HepG2 (cell line): ENCODE data around the gene CCDC124. TPM values are rescaled to one million over a fixed set of nuclear protein-coding genes. Genes with fewer than 3 reads are reported as not detected.
A peak's percentile ranks its signal among the peaks of the same experiment; 100 is the strongest.

Source experiments
- ATAC-seq: fragments of 200-7000 bp; cut with Tn5 transposase; 3 replicates; pipeline ENCODE4 v1.9.1; 2020; ENCODE audit warnings: mild to moderate bottlenecking, moderate library complexity
- BruUV-seq: library from RNA; stranded (reverse); fragments of 400-500 nt; replicated peaks from 2 replicates; lab custom pipeline; 2021; lab: Mats Ljungman, UMichigan
- CTCF ChIA-PET: fragments of 300-600 bp; formaldehyde crosslinking; extraction: SDS; loops from one replicate; lab custom pipeline; 2021; ENCODE audit warnings: low total read pairs, inconsistent platforms, low intra/inter-chr PET ratio; lab: Yijun Ruan, JAX
- POLR2A ChIA-PET: fragments of 350-600 bp; sonication (Branson Sonifier 250); formaldehyde crosslinking; loops from one replicate; lab custom pipeline; 2020; ENCODE audit warnings: antibody characterized with exemption, inconsistent platforms; lab: Yijun Ruan, JAX
- DNase-seq: peaks from one replicate; pipeline ENCODE4 v3.0.0-alpha.2; 2015; ENCODE audit warnings: low spot score
- FAIRE-seq: peaks from 3 replicates; lab custom pipeline; 2011; peaks lifted over from hg19 to GRCh38; lab: Jason Lieb, UNC
- H2AFZ ChIP-seq: one replicate; pipeline ENCODE4 v1.6.1; 2011; ENCODE audit warnings: low read length, inconsistent platforms
- H3K27ac ChIP-seq: fragments of 300-600 bp; 3 replicates; pipeline ENCODE4 v1.8.0; 2011; ENCODE audit warnings: mixed run types, mild to moderate bottlenecking, mixed read lengths, low read length, inconsistent platforms; ENCODE audit not compliant: insufficient read depth; ENCODE audit errors: extremely low read length
- H3K27me3 ChIP-seq, 2 experiments: fragments of 200-600 bp in 1 of 2; 2 replicates in 1 of 2; 3 replicates in 1 of 2; pipeline versions ENCODE4 v1.6.0 to v1.8.0; 2011; ENCODE audit warnings: low read length in 2 of 2, mild to moderate bottlenecking in 2 of 2, moderate library complexity in 2 of 2, inconsistent platforms in 1 of 2; ENCODE audit not compliant: insufficient read depth in 2 of 2, control insufficient read depth in 1 of 2
- H3K36me3 ChIP-seq, 2 experiments: fragments of 200-600 bp in 1 of 2; replicated peaks in 1 of 2; 2 replicates in 1 of 2; 3 replicates in 1 of 2; pipeline versions ENCODE4 v1.5.1 to v1.8.0; 2011; ENCODE audit warnings: low read length in 2 of 2, inconsistent platforms in 1 of 2; ENCODE audit not compliant: insufficient read depth in 2 of 2, control insufficient read depth in 1 of 2
- H3K4me1 ChIP-seq: 2 replicates; pipeline ENCODE4 v1.5.1; 2012; ENCODE audit warnings: low read length, inconsistent platforms; ENCODE audit not compliant: insufficient read depth
- H3K4me2 ChIP-seq: 2 replicates; pipeline ENCODE4 v1.6.0; 2011; ENCODE audit warnings: low read depth, low read length, inconsistent platforms
- H3K4me3 ChIP-seq, 3 experiments: fragments of 200-600 bp in 1 of 3; sonication (generic), shearing (Covaris generic) in 1 of 3; replicated peaks in 1 of 3; 2 replicates each; pipeline ENCODE4 v1.5.1; 2011 to 2016; ENCODE audit warnings: low read length in 3 of 3, inconsistent platforms in 2 of 3, low read depth in 2 of 3, mild to moderate bottlenecking in 2 of 3, control low read depth in 1 of 3, mixed read lengths in 1 of 3; ENCODE audit not compliant: insufficient read depth in 1 of 3
- H3K79me2 ChIP-seq: one replicate; pipeline ENCODE4 v1.6.1; 2011; ENCODE audit warnings: low read length, inconsistent platforms; ENCODE audit not compliant: insufficient read depth
- H3K9ac ChIP-seq: 2 replicates; pipeline ENCODE4 v1.6.0; 2011; ENCODE audit warnings: mild to moderate bottlenecking, low read depth, low read length, inconsistent platforms; ENCODE audit not compliant: insufficient read depth
- H3K9me3 ChIP-seq: 2 replicates; pipeline ENCODE4 v1.5.1; 2012; ENCODE audit warnings: mild to moderate bottlenecking, low read length
- H4K20me1 ChIP-seq: 2 replicates; pipeline ENCODE4 v1.6.0; 2011; ENCODE audit warnings: inconsistent platforms, mild to moderate bottlenecking, low read length, moderate library complexity; ENCODE audit not compliant: insufficient read depth
- ASH2L ChIP-seq: fragments of 300-600, 200-600 bp; sonication (generic); IDR thresholded peaks from 2 replicates; pipeline ENCODE4 v1.7.0; 2017; ENCODE audit warnings: low read depth, mild to moderate bottlenecking, moderate library complexity, mixed read lengths, low read length; ENCODE audit not compliant: insufficient read length
- FOXA1 ChIP-seq, 2 experiments: fragments of 450-650 bp in 1 of 2; sonication (generic) in 1 of 2; formaldehyde crosslinking in 1 of 2; IDR thresholded peaks; 2 replicates each; pipeline versions ENCODE4 v1.4.0 to v1.6.1; 2016 to 2020; ENCODE audit warnings: missing genetic modification reagents in 1 of 2
- FOXA3 ChIP-seq: IDR thresholded peaks from 2 replicates; pipeline ENCODE4 v1.6.1; 2016; ENCODE audit warnings: missing genetic modification reagents, missing compliant biosample characterization
- MAFK ChIP-seq, 2 experiments: IDR thresholded peaks in 1 of 2; conservative IDR thresholded peaks in 1 of 2; 2 replicates each; pipeline ENCODE4 v1.6.1; 2011; ENCODE audit warnings: improper control_type of control experiment in 2 of 2, low read length in 2 of 2
- MEIS2 ChIP-seq: sonication (generic); formaldehyde crosslinking; IDR thresholded peaks from 2 replicates; pipeline ENCODE4 v1.9.0; 2021; ENCODE audit warnings: mild to moderate bottlenecking, missing genetic modification reagents
- MIER2 ChIP-seq: IDR thresholded peaks from 2 replicates; pipeline ENCODE4 v1.6.1; 2016; ENCODE audit warnings: missing biosample characterization, missing genetic modification reagents
- NR2F1 ChIP-seq, 2 experiments: fragments of 450-650 bp in 1 of 2; formaldehyde crosslinking in 1 of 2; IDR thresholded peaks; 2 replicates each; pipeline versions ENCODE4 v1.5.0 to v1.6.1; 2016 to 2020; ENCODE audit warnings: mild to moderate bottlenecking in 1 of 2, missing compliant biosample characterization in 1 of 2, missing genetic modification reagents in 1 of 2, moderate library complexity in 1 of 2
- NR2F6 ChIP-seq, 2 experiments: IDR thresholded peaks; 2 replicates each; pipeline ENCODE4 v1.6.1; 2016; ENCODE audit warnings: antibody characterized with exemption in 1 of 2, mild to moderate bottlenecking in 1 of 2
- PRPF4 ChIP-seq: fragments of 200-400 bp; formaldehyde crosslinking; IDR thresholded peaks from 2 replicates; pipeline ENCODE4 v1.6.1; 2016; ENCODE audit warnings: low read length, low read depth; ENCODE audit not compliant: poor library complexity, severe bottlenecking
- SRSF9 ChIP-seq: fragments of 200-400 bp; formaldehyde crosslinking; IDR thresholded peaks from 2 replicates; pipeline ENCODE4 v1.6.1; 2018; ENCODE audit warnings: borderline replicate concordance, mild to moderate bottlenecking, low read depth, low read length; ENCODE audit not compliant: insufficient read depth, poor library complexity, severe bottlenecking
- TEAD2 ChIP-seq: sonication (generic); formaldehyde crosslinking; IDR thresholded peaks from 2 replicates; pipeline ENCODE4 v1.9.0; 2021; ENCODE audit warnings: missing genetic modification reagents
- TFAP4 ChIP-seq: sonication (generic); IDR thresholded peaks from 2 replicates; pipeline ENCODE4 v1.6.1; 2016; ENCODE audit warnings: low read depth, borderline replicate concordance
- THAP8 ChIP-seq: sonication (generic); formaldehyde crosslinking; IDR thresholded peaks from 2 replicates; pipeline ENCODE4 v1.5.1; 2020; ENCODE audit warnings: missing genetic modification reagents, mild to moderate bottlenecking, borderline replicate concordance
- WIZ ChIP-seq: sonication (generic); formaldehyde crosslinking; IDR thresholded peaks from 2 replicates; pipeline ENCODE4 v1.5.1; 2020; ENCODE audit warnings: mild to moderate bottlenecking, missing genetic modification reagents
- ZMAT5 ChIP-seq: sonication (generic); formaldehyde crosslinking; IDR thresholded peaks from 2 replicates; pipeline ENCODE4 v1.5.0; 2020; ENCODE audit warnings: mild to moderate bottlenecking, low read depth, missing genetic modification reagents, borderline replicate concordance
- ZNF205 ChIP-seq: IDR thresholded peaks from 2 replicates; pipeline ENCODE4 v1.6.1; 2018; ENCODE audit warnings: missing biosample characterization, missing genetic modification reagents
- ZNF639 ChIP-seq: conservative IDR thresholded peaks from 2 replicates; pipeline ENCODE4 v1.6.1; 2018; ENCODE audit warnings: missing genetic modification reagents
- ZNF644 ChIP-seq: IDR thresholded peaks from 2 replicates; pipeline ENCODE4 v1.6.1; 2016; ENCODE audit warnings: low read depth
- ZNF790 ChIP-seq: sonication (generic); formaldehyde crosslinking; IDR thresholded peaks from 2 replicates; pipeline ENCODE4 v1.8.0; 2022; ENCODE audit warnings: missing genetic modification reagents, mild to moderate bottlenecking, borderline replicate concordance
- ZNF839 ChIP-seq: sonication (generic); formaldehyde crosslinking; IDR thresholded peaks from 2 replicates; pipeline ENCODE4 v1.4.0; 2020; ENCODE audit warnings: missing genetic modification reagents, mild to moderate bottlenecking, borderline replicate concordance
- WGBS: methylation state at CpG from one replicate; pipeline ENCODE4 v1.1.6; 2017; ENCODE audit warnings: low lambda C conversion rate; 5-methylcytosine and 5-hydroxymethylcytosine counted together
- in situ Hi-C: cut with HindIII; loops from 2 replicates; pipeline ENCODE4 v1.10.0; 2017; ENCODE audit warnings: low pct_unique_long_range_greater_than_20kb; ENCODE audit not compliant: extremely low pct_ligation_motif_present
- intact Hi-C: fragments of 100-400 bp; cut with micrococcal nuclease; formaldehyde crosslinking; loops from one replicate; pipeline ENCODE4 v1.10.0; 2022; ENCODE audit not compliant: unreplicated experiment
- polyA plus RNA-seq, 8 experiments: library from polyadenylated mRNA; depleted of rRNA in 3 of 8; stranded (reverse) in 7 of 8; unstranded in 1 of 8; fragments of >200 nt; fragmentation: Illumina TruSeq in 4 of 8; extraction: Trizol in 4 of 8; gene quantifications; 2 replicates each; pipeline versions ENCODE4 v1.2.1 to v1.2.3, GENCODE V29; 2011 to 2016; ENCODE audit warnings: low read depth in 4 of 8, missing spikeins in 1 of 8, mixed read lengths in 1 of 8; ENCODE audit not compliant: insufficient read depth in 1 of 8
- total RNA-seq, 5 experiments: library from RNA; depleted of rRNA; stranded (reverse); fragments of >200 nt; fragmentation: Illumina TruSeq; extraction: Trizol; gene quantifications; 2 replicates each; pipeline ENCODE4 v1.2.3, GENCODE V29; 2016; ENCODE audit warnings: low read depth in 1 of 5
- TF ChIP-seq, protein P1 (sequence below): IDR thresholded peaks from 2 replicates; pipeline ENCODE4 v1.6.1; 2016; ENCODE audit warnings: control low read depth

The CCDC124 gene
- total and polyA plus RNA-seq, 2 of the 13 experiments (the other 11 are each of a cell fraction or from before 2014, with no cell fraction given) = 14.9 to 20.3 TPM

DNA sequence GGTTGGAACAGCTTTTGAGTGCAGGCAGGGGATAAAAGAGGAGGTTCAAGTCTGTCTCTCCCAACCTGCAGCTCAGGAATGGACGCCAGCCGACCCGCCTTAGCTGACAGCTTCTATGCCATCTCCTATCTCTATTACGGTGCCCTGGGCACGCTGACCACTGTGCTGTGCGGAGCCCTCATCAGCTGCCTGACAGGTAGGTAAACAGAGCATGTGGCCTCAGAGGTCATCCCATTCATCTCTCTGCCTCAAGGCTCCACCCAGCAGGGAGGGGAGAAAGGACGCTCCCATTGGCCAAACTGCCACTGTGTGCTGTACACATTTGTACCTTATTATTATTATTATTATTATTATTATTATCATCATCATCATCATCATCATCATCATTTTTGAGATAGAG is 44.6 kb upstream of the CCDC124 start:
- ChIA-PET CTCF (no interaction called here), POLR2A (no interaction called here)
- intact Hi-C loops (no loop called here), in situ Hi-C loops (no loop called here)
- Histone ChIP-seq H3K36me3 (no peaks in the 10 kb centered on the region), H3K9me3 (no peaks in the 10 kb centered on the region), H3K9ac (no peak overlapping the region), H2AFZ (no peak overlapping the region), H3K4me2 (no peak overlapping the region), H4K20me1 (no peaks in the 10 kb centered on the region), H3K27me3 (peaks cover 0 to 3% of the 10 kb centered on the region in 2 experiments; a peak in 2 of 5 replicates), H3K4me1 (no peaks in the 10 kb centered on the region), H3K79me2 (no peaks in the 10 kb centered on the region), H3K27ac (no peak overlapping the region), H3K4me3 (no peak overlapping the region)
- DNase-seq (no peak), ATAC-seq (peak; percentile 56; the same call in 1 of the 3 replicates), FAIRE-seq (no peak)
- WGBS = 2% methylated on average over 7 of the region's 7 CpGs
- no TSS peak for BruUV-seq
- TF ChIP-seq PRPF4 (no peak), NR2F1 (CRISPR knock-in tag; IDR thresholded peaks at IDR 0.05) (0 out of 4 replicates have a peak, but pooled peaks of 1 of the 2 experiments have one; percentile 28), ZMAT5 (no peak), SRSF9 (no peak), THAP8 (CRISPR knock-in tag) (no peak), MAFK (conservative IDR thresholded peaks at IDR 0.05 in 1 of 2, IDR thresholded peaks at IDR 0.05 in 1 of 2; ENCODE audit: low read length in 2 of 2) (no peak), MEIS2 (CRISPR knock-in tag) (peak; percentile 89; the same call in 1 of the 2 replicates), ZNF839 (no peak), ZNF644 (CRISPR knock-in tag) (no peak), ZNF639 (no peak), ZNF790 (CRISPR knock-in tag) (no peak), ZNF205 (CRISPR knock-in tag) (no peak), MIER2 (CRISPR knock-in tag) (0 out of 2 replicates have a peak, but pooled peaks have one; percentile 58), WIZ (no peak), FOXA3 (CRISPR knock-in tag) (peak; percentile 39; the same call in 1 of the 2 replicates), TFAP4 (peak; percentile 38; the same call in 1 of the 2 replicates), NR2F6 (IDR thresholded peaks at IDR 0.05) (peak; percentile 43; the same call in 1 of the 2 replicates), NR2F6 (CRISPR knock-in tag; IDR thresholded peaks at IDR 0.05) (peak; percentile 63; the same call in 1 of the 2 replicates), ASH2L (no peak), FOXA1 (IDR thresholded peaks at IDR 0.05) (no peak), FOXA1 (CRISPR knock-in tag; IDR thresholded peaks at IDR 0.05) (peak; percentile 77), TEAD2 (CRISPR knock-in tag) (no peak)
- TF ChIP-seq, protein P1, sequence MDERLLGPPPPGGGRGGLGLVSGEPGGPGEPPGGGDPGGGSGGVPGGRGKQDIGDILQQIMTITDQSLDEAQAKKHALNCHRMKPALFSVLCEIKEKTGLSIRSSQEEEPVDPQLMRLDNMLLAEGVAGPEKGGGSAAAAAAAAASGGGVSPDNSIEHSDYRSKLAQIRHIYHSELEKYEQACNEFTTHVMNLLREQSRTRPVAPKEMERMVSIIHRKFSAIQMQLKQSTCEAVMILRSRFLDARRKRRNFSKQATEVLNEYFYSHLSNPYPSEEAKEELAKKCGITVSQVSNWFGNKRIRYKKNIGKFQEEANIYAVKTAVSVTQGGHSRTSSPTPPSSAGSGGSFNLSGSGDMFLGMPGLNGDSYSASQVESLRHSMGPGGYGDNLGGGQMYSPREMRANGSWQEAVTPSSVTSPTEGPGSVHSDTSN (CRISPR knock-in tag) = peak; percentile 58; the same call in 1 of the 2 replicates
